Activated T-cell treated with anti-CD3 and anti-CD28 coated beads, Interleukin-2, amount 50 U/mL, for 24 hours (primary cell): ENCODE measurements around the gene GSK3A.

Source experiments
- DNase-seq: peaks from one replicate; pipeline ENCODE4 v3.0.0-alpha.2; 2020
- H3K27ac Mint-ChIP-seq: 2 replicates; pipeline ENCODE4 v1.8.0; 2020; ENCODE audit warnings: mild to moderate bottlenecking, mixed read lengths
- H3K27me3 Mint-ChIP-seq: 2 replicates; pipeline ENCODE4 v1.8.0; 2020; ENCODE audit warnings: mixed read lengths
- H3K36me3 Mint-ChIP-seq: 2 replicates; pipeline ENCODE4 v1.8.0; 2020; ENCODE audit warnings: low read depth, mixed read lengths
- H3K4me1 Mint-ChIP-seq: 2 replicates; pipeline ENCODE4 v1.8.0; 2020; ENCODE audit warnings: low read depth, mixed read lengths
- H3K4me3 Mint-ChIP-seq: 2 replicates; pipeline ENCODE4 v1.8.0; 2020; ENCODE audit warnings: mild to moderate bottlenecking, moderate library complexity, mixed read lengths
- H3K9me3 Mint-ChIP-seq: 2 replicates; pipeline ENCODE4 v1.8.0; 2020; ENCODE audit warnings: mixed read lengths

The GSK3A gene

DNA sequence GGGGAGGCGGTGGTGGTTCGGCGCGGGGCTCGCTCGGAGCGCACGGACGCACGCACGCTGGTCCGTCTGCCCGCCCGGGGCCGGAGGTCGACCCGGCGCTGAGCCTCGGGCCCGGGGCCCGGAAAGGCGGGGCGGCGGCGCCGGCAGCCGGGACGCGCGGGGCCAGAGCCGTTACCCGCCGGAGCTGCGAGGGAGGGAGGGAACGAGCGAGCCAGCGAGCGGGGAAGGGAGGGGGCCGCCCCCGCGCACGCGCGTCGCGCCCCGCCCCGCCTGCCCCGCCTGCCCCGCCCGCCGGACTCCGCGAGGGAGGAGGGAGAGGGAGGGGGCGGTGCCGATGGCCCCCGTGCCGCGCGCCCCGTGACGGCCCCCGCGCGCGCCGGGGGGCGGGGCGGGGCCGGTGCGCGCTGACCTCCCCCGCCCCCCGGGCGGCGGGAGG, 41.7 kb upstream of the GSK3A start:
- DNase-seq: no peak
- Mint-ChIP-seq H3K4me1 (peaks cover 25% of the 10 kb centered on the region), H3K27me3 (no peaks in the 10 kb centered on the region), H3K27ac (no peak overlapping the region), H3K4me3 (no peak overlapping the region), H3K9me3 (no peaks in the 10 kb centered on the region), H3K36me3 (peaks cover 37% of the 10 kb centered on the region)

DNA sequence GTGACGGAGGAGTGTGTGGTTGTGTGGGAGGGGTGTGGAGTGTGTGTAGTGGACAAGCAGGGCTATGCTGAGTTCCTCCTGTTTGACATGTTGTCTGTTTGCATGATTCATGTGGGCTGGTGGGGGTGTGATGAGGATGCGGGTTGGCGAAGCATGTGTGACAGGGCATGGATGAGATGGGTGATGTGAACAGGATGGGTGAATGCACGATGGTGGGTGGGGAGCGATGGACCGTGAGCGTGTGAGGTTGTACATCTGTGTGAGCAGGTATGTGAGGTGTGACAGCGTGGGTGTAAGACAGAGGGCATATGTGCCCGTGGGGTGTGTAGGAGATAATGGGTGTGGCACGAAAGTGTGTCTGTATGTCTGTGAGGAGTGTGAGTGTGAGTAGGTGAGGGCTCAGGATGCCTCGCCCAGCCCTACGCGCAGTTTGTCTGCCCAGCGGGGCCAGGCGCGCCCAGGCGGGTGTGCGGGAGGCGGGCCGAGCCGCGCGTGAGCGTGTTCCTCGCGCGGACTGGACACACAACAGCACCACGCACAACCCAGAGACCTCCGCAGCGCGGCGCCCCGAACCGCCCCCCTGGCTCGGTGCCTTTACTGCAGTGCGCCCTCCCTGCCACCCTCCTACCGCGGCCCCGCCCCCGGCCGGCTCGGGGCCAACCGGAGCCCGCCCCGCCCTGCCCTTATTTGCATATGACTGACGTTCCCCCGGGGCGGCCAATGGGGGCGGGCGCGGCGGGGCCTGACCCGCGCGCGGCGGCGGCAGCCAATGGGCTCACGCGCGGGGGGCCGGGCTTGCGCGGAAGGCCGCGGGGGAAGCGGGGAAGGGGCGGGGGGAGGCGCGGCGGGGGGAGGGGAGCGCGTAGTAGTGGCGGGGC, 41.0 kb upstream of the GSK3A start:
- H3K9me3 Mint-ChIP-seq: no peaks in the 10 kb centered on the region
- peak; percentile 95 for DNase-seq
- peaks cover 31% of the 10 kb centered on the region for H3K4me1 Mint-ChIP-seq
- peaks cover 32% of the 10 kb centered on the region for H3K36me3 Mint-ChIP-seq
- H3K27ac Mint-ChIP-seq: no peak overlapping the region
- H3K4me3 Mint-ChIP-seq: no peak overlapping the region
- H3K27me3 Mint-ChIP-seq: no peaks in the 10 kb centered on the region

DNA sequence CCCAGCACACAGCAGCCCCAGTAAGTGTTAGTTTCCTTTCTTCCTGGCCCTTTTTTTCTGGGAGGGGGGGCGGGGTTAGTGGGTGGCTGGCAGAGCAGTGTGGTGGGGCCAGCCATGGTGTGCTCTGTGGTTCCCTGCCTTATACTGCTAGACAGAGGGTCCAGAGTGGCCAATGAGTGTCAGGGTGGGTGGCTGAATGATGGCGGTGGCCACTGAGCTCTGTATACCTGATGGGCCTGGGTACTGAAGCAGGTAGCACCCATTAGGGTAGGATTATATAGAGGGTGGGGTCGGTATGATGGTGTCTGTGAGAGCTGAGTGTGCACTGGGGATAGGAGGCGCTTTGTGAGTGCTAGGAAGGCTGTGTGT, 40.4 kb upstream of the GSK3A start:
- no peak for DNase-seq
- Mint-ChIP-seq H3K27ac (no peak overlapping the region), H3K4me3 (peak overlapping the region; percentile 74)

DNA sequence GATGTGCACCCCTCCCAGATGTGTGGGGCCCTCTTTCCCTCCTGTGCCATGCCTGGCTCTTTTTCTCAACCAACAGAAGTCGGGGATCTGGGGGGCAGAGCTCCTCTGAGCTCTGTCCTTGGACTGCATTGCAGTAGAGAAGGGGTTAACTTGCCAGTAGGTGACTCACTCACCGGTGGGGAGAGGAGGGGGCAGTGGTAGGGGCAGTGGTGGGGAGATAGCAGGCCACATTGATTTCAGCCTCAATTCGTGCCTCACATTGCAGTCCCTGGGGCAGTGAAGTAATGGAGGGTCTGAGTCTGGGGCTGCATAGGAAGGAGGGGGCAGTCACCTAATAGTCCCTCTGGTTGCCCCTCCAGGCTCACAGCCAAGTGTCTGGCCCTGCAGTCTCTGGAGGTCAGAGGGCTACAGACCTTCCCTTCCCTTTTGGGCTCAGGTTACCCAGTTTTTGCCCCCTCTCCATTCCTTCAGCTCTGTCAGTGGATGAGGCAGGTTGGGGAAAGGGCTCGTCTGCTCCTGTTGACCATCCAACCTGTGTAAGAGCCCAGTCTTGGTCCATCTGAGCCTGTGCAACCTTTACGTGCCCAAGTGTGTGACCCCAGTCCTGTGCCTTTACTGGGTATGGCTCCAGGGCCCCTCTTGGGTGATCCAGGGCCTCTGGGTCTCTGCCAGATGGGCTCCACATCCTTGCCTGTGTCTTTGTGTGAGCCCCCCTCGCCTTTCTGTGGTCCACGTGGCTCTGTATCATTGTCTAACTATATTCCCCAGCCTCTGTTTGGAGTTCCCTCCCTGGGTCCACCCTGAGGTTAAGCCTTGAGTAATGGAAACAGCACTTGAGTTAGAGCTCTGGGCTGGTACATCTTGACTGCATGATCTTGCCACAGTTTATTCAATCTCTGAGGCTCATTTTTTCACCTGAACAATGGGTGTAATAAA, 39.7 kb upstream of the GSK3A start:
- peaks cover 40% of the 10 kb centered on the region for H3K4me1 Mint-ChIP-seq
- H3K9me3 Mint-ChIP-seq: no peaks in the 10 kb centered on the region
- no peak overlapping the region for H3K27ac Mint-ChIP-seq
- DNase-seq: no peak
- H3K4me3 Mint-ChIP-seq: peak overlapping the region; percentile 74
- H3K36me3 Mint-ChIP-seq: peaks cover 27% of the 10 kb centered on the region
- no peaks in the 10 kb centered on the region for H3K27me3 Mint-ChIP-seq

More for the DNA sequence above, 40.4 kb upstream of the GSK3A start:
- H3K4me1 Mint-ChIP-seq: peaks cover 35% of the 10 kb centered on the region
- no peaks in the 10 kb centered on the region for H3K9me3 Mint-ChIP-seq
- peaks cover 30% of the 10 kb centered on the region for H3K36me3 Mint-ChIP-seq
- no peaks in the 10 kb centered on the region for H3K27me3 Mint-ChIP-seq

DNA sequence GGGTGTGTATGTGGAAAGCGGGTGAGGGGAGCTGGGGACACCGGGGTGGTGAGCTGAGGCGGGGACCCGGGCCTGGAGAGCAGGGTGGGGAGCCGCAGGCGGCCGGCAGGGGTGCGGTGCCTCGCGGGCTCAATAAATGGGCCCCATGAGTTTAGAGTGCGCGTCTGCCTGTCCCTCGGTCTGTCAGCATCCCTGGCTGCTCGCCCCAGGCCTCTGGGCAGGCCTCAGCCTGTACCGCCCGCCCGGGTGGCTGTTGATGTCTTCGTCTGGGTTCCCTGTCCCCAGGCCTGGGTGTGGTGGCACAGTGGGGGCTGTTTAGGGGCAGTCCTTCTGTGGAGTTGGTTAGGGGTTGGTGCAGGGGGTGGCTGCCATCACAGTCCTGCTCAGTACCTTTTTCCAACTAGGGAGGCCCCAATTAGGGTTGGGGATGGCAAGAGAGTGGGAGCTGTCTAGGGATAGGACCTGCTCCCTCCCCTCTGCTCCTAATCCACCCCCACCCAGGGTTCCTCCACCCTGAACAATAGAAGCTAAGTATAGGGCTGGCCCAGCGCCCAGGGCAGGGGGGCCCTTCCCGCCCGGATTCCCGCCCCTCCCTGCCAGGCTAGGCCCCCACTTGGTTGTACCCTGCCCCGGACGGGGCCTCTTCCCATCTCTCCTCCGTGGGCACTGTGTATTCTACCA, 38.9 kb upstream of the GSK3A start:
- peak overlapping the region; percentile 74 for H3K4me3 Mint-ChIP-seq
- peak; percentile 61 for DNase-seq
- H3K9me3 Mint-ChIP-seq: no peaks in the 10 kb centered on the region
- peak overlapping the region; percentile 82 for H3K27ac Mint-ChIP-seq
- H3K36me3 Mint-ChIP-seq: peaks cover 22% of the 10 kb centered on the region
- peaks cover 47% of the 10 kb centered on the region for H3K4me1 Mint-ChIP-seq
- no peaks in the 10 kb centered on the region for H3K27me3 Mint-ChIP-seq

DNA sequence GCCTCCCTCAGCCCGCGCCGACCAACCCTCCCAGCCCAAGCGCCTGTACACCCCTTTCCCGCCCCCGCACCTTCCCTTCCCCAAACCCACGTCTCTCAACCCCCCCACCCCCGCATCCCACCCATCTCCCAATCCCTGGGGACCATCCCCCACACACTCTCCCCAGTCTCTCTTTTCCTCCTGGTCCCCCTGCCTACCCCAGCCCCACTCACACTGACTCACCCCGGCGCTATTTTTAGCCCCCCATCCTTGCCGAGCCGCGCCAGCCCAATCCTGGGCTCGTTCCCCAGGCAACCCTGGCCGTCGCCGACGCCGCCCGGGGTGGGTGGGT, 38.4 kb upstream of the GSK3A start:
- H3K27me3 Mint-ChIP-seq: no peaks in the 10 kb centered on the region
- no peak for DNase-seq
- H3K4me1 Mint-ChIP-seq: peaks cover 47% of the 10 kb centered on the region
- no peaks in the 10 kb centered on the region for H3K9me3 Mint-ChIP-seq
- H3K36me3 Mint-ChIP-seq: peaks cover 22% of the 10 kb centered on the region
- H3K27ac Mint-ChIP-seq: peak overlapping the region; percentile 82
- peak overlapping the region; percentile 74 for H3K4me3 Mint-ChIP-seq

DNA sequence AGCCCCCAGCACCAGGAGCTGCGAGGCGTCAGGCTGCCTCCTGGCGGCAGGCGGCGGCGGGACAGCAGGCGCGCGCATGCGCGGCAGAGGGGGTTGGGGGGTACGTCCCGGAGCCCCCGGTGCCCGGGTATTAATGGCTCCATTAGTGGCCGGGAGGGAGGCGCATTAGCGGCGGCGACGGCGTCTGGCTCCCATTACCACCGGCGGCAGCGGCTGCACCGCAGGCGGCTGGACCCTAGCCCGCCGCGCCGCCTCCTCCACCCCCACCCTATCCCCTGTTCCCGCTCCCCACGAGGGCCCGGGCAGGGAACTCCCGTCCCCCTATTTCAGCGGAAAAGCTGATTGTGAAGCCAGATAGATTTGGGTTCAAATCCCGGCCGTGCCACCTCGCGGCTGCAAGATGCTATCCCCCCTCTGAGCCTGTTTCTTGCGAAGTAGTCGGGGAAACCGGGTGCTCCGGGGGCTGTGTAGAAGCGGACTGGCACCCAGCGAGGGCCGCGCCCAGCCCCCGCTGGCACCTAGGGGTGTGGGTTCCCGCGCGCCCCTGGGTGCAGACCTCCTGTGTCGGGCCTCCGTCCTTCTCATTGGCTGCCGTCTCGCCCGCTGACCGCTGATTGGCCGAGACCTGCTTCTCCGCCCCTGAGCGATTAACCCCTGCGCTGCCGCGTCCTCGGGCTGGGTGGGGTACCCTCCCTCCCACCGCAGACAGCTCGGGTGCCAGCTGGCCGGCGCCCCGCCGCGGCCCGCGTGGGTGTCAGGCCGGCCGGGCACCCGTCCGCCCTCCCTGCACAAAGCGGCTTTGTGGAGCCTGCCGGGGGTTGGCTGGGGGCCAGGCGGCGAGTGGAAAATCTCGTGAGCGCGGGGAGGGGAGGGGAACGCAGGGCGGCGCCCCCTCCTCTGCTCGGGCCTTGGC, 37.8 kb upstream of the GSK3A start:
- H3K27ac Mint-ChIP-seq: peak overlapping the region; percentile 93
- no peaks in the 10 kb centered on the region for H3K27me3 Mint-ChIP-seq
- H3K36me3 Mint-ChIP-seq: peaks cover 25% of the 10 kb centered on the region
- H3K4me3 Mint-ChIP-seq: peak overlapping the region; percentile 87
- no peaks in the 10 kb centered on the region for H3K9me3 Mint-ChIP-seq
- peak; percentile 90 for DNase-seq
- H3K4me1 Mint-ChIP-seq: peaks cover 44% of the 10 kb centered on the region

DNA sequence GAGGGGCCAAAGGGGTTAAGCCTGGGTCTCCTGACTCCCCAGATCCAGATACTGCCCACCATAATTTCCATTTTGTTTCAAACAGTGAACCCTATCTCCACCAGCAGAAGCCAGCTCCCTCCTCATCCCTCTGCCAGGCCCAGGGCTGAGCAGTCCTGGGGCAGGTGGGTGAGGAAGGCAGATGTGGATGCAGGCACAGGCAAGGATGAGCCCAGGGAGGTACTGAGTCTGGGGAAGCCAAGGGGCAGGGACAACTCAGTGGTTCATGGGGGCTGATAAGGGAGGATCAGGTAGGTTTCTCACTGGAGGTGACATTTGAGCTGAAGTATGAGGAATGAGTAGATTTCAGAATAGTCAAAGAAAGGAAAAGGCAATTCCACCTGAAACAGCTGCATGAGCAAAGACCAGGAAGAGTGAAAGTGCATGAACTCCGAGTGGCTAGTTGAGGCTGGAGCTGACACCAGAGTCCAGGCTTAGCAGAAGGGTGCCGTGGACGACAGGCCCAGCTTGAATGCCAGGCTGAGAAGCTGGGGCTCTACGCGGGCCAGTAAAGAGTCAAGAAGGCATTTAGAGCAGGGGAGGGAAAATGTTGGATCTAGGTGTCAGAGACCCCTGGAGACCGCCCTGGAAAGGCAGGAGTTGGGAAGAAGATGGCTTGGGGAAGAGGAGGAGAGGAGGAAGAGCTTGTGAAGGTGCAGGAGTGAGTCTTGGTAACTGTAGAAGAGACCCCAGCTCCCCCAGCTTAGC, 36.9 kb upstream of the GSK3A start:
- Mint-ChIP-seq H3K4me1 (peaks cover 47% of the 10 kb centered on the region), H3K27me3 (no peaks in the 10 kb centered on the region), H3K36me3 (peaks cover 30% of the 10 kb centered on the region), H3K27ac (peak overlapping the region; percentile 93), H3K4me3 (peak overlapping the region; percentile 87), H3K9me3 (no peaks in the 10 kb centered on the region)
- no peak for DNase-seq

DNA sequence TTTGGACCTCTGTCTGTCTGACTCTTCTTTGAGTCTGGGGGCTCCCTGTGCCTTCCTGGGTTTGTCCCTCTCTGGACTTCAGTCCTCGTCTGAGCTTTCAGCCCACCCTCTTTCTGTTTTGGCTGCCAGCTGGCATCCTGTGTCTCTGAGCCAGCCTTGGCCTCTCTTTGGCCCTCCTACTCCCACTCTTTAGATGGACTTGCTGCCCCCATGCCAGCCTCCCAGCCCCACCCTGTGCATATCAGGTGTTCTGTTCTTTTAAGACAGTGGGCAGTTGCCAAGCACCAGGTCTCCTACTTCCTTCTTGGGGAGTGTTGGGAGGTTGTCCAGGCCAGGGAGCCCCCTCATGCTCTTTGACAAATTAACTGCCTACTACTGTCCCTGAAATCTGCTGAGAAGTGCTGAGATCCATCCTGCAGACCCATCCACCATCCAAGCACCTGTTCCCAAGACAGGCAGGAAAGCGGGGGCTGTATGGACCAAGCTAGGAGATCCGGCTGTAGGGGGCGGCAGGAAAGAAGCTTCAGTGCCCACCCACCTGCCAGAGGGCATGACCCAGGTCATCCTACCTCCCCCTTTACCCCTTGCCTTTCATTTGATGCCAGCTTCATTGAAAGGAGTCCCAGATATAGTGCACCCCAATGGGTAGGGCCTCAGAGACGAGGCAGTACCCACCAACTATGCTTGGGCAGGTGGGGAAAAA, 36.2 kb upstream of the GSK3A start:
- Mint-ChIP-seq H3K27ac (peak overlapping the region; percentile 93), H3K36me3 (peaks cover 36% of the 10 kb centered on the region), H3K9me3 (no peaks in the 10 kb centered on the region), H3K27me3 (no peaks in the 10 kb centered on the region), H3K4me1 (peaks cover 48% of the 10 kb centered on the region), H3K4me3 (peak overlapping the region; percentile 87)
- DNase-seq: no peak

DNA sequence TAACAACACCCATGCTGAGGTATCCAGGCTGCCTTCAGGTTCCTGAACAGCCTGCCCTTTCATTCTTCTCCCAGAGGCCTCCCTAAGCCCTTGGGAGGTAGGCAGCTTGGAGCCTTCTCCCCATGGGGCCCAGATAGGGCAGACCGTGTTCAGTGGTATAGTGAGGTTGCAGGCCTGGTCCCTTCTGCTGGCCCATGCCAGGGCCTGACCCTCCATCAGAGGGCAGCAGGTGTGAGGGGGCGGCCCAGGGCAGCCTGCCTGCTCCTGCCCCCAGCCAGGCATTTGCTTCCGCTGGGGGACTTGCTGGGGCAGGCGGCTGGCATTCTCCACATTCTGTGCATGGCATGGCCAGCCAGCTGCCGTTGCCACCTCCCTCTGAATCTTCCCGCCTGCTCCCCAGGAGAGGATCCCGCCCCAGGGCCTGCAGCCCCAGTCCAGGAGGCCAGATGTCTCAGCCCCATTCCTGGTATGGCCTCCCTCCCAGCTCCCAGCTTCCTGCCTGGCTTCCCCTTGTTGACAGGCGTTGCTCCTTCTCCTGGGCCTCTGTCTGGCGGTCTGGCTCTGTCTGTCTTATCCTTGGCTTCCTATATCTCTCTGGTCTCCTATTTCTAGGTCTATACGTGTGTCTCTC, 35.5 kb upstream of the GSK3A start:
- peaks cover 42% of the 10 kb centered on the region for H3K36me3 Mint-ChIP-seq
- H3K4me3 Mint-ChIP-seq: no peak overlapping the region
- no peak for DNase-seq
- H3K9me3 Mint-ChIP-seq: no peaks in the 10 kb centered on the region
- peaks cover 51% of the 10 kb centered on the region for H3K4me1 Mint-ChIP-seq
- H3K27me3 Mint-ChIP-seq: no peaks in the 10 kb centered on the region
- peak overlapping the region; percentile 93 for H3K27ac Mint-ChIP-seq

DNA sequence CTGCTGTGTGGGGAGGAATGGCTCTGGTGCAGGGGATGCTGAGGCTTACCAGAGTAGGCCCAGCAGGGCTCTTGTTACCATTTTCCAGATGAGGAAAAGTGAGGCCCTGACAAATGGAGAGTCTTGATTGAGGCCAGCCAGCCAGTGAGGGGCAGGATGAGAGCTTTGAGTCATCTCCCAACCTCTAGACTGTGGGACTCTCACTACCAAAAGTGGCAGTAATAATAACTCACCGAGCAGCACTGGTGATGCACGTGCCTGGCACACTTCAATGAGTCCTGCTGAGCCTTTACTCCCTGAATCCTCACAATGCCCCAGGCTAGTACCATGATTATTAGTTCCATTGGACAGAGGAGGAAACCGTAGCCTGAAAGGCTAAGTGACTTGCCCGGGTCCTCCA, 34.4 kb upstream of the GSK3A start:
- Mint-ChIP-seq H3K9me3 (no peaks in the 10 kb centered on the region), H3K27ac (peak overlapping the region; percentile 75), H3K4me3 (no peak overlapping the region), H3K27me3 (no peaks in the 10 kb centered on the region), H3K4me1 (peaks cover 51% of the 10 kb centered on the region), H3K36me3 (peaks cover 47% of the 10 kb centered on the region)
- DNase-seq: no peak

DNA sequence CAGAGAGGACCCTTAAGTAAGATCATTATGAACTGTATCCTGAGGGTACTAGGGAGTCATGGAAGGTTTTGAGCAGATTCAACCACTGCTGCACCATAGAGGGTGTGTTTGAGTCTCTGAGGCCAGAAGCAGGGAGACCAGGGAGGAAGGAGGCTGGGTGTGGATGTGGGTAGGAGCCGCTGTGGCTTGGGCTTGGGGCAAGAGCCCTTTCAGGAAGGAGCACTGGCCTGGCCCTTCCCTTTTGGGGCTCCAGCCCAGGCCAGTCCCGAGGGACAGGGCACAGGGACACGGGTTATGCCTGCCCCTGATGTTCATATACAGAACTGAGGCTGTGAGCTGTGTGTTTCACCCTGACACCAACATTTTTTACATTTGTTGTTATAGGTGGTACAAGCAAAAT, 33.9 kb upstream of the GSK3A start:
- peaks cover 55% of the 10 kb centered on the region for H3K4me1 Mint-ChIP-seq
- no peaks in the 10 kb centered on the region for H3K9me3 Mint-ChIP-seq
- no peak for DNase-seq
- H3K27me3 Mint-ChIP-seq: no peaks in the 10 kb centered on the region
- no peak overlapping the region for H3K4me3 Mint-ChIP-seq
- peaks cover 52% of the 10 kb centered on the region for H3K36me3 Mint-ChIP-seq
- peak overlapping the region; percentile 80 for H3K27ac Mint-ChIP-seq
